ENCODE results near the gene AFF3.

- TF ChIP-seq TAF1 (IDR thresholded peaks at IDR 0.05; ENCODE audit: borderline replicate concordance, insufficient read depth, low read length) (no peak), POLR2AphosphoS5 (IDR thresholded peaks at IDR 0.05; ENCODE audit: low read depth, low read length) (no peak), SIN3A (IDR thresholded peaks at IDR 0.05; ENCODE audit: borderline replicate concordance, insufficient read depth, low read length) (no peak), FOXP2 (optimal IDR thresholded peaks at IDR 0.05; ENCODE audit: borderline replicate concordance, extremely low read depth, extremely low read length, insufficient read depth) (no peak)
- TF ChIP-seq, protein P1, sequence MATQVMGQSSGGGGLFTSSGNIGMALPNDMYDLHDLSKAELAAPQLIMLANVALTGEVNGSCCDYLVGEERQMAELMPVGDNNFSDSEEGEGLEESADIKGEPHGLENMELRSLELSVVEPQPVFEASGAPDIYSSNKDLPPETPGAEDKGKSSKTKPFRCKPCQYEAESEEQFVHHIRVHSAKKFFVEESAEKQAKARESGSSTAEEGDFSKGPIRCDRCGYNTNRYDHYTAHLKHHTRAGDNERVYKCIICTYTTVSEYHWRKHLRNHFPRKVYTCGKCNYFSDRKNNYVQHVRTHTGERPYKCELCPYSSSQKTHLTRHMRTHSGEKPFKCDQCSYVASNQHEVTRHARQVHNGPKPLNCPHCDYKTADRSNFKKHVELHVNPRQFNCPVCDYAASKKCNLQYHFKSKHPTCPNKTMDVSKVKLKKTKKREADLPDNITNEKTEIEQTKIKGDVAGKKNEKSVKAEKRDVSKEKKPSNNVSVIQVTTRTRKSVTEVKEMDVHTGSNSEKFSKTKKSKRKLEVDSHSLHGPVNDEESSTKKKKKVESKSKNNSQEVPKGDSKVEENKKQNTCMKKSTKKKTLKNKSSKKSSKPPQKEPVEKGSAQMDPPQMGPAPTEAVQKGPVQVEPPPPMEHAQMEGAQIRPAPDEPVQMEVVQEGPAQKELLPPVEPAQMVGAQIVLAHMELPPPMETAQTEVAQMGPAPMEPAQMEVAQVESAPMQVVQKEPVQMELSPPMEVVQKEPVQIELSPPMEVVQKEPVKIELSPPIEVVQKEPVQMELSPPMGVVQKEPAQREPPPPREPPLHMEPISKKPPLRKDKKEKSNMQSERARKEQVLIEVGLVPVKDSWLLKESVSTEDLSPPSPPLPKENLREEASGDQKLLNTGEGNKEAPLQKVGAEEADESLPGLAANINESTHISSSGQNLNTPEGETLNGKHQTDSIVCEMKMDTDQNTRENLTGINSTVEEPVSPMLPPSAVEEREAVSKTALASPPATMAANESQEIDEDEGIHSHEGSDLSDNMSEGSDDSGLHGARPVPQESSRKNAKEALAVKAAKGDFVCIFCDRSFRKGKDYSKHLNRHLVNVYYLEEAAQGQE (IDR thresholded peaks at IDR 0.05; ENCODE audit: insufficient read depth in 1 of 2, low read depth in 2 of 2, low read length in 2 of 2): no peak
These were observed 284.4 kb downstream of the AFF3 start for GRCh38 chr2:99857867-99858444.

Measured in PFSK-1 (cell line).